Pancreas (tissue), 10 donors: ENCODE data around the gene TP53TG5. TPM values are rescaled to one million over a fixed set of nuclear protein-coding genes. Genes with fewer than 3 reads are reported as not detected.
A peak's percentile ranks its signal among the peaks of the same experiment; 100 is the strongest.

Experiments used
- ATAC-seq, 4 donors: fragments of 200-7000 bp; cut with Tn5 transposase; one replicate each; pipeline versions ENCODE4 v1.8.0 to v1.9.1; 2020; ENCODE audit warnings: mild to moderate bottlenecking in 4 of 4, moderate library complexity in 4 of 4
- DNase-seq, 6 donors: peaks; one replicate each; pipeline ENCODE4 v3.0.0-alpha.2; 2020
- FAIRE-seq: peaks from 2 replicates; lab custom pipeline; 2012; peaks lifted over from hg19 to GRCh38; lab: Jason Lieb, UNC
- H3K27ac ChIP-seq, 4 donors: fragments of 200-600 bp; sonication (generic); 1 replicate in 3 of 4; 2 replicates in 1 of 4; pipeline versions ENCODE4 v1.5.0 to v1.8.0; 2020
- H3K27me3 ChIP-seq, 4 donors: fragments of 200-600 bp; one replicate each; pipeline ENCODE4 v1.8.0; 2021
- H3K36me3 ChIP-seq, 3 donors: fragments of 200-600 bp; sonication (generic) in 1 of 3; one replicate each; pipeline versions ENCODE4 v1.5.0 to v1.8.0; 2020 to 2021
- H3K4me1 ChIP-seq, 3 donors: fragments of 200-600 bp; one replicate each; pipeline ENCODE4 v1.8.0; 2021
- H3K4me3 ChIP-seq, 4 donors: fragments of 200-600 bp; sonication (generic) in 2 of 4; one replicate each; pipeline versions ENCODE4 v1.5.0 to v1.8.0; 2020 to 2021
- H3K9me3 ChIP-seq, 4 donors: fragments of 200-600 bp; one replicate each; pipeline ENCODE4 v1.8.0; 2021
- WGBS, 2 donors: extraction: QIAGEN DNeasy Blood & Tissue Kit; methylation state at CpG; one replicate each; pipeline ENCODE4 v1.1.7; 2013; 5-methylcytosine and 5-hydroxymethylcytosine counted together
- intact Hi-C, 3 donors: fragments of 100-400 bp; cut with DNase I; formaldehyde crosslinking; loops; one replicate each; pipeline versions ENCODE4 v1.11.1 to v1.14.2; 2022
- polyA plus RNA-seq, 2 donors: library from polyadenylated mRNA; stranded (reverse); fragments of 200-250 nt; gene quantifications; one replicate each; pipeline ENCODE4 v1.2.3, GENCODE V29; 2013
- total RNA-seq, 6 donors: library from RNA; stranded (reverse); fragmentation: NEBNext Ultra II Directional in 4 of 6; extraction: Animal tissue kit (Norgen Biotek cat#: 25700) in 4 of 6; gene quantifications; one replicate each; pipeline versions ENCODE4 v1.2.1 to v1.2.4, GENCODE V29; 2021 to 2023
- TF ChIP-seq, protein P1 (sequence below), 4 donors: fragments of 200-600 bp; sonication (generic) in 3 of 4; IDR thresholded peaks; one replicate each; pipeline versions ENCODE4 v1.5.0 to v1.8.0; 2021; ENCODE audit warnings: antibody characterized with exemption in 4 of 4
- donor health status: healthy with polysubstance abuse.
- donor health status: DM: no; HTN: no; CAD: no; lungs with moderate emphysema.
- donor health status: DM: no; HTN: no; CAD: no.
- donor health status: control.
- donor health status: control.
- donor health status: Bipolar disorder and iron deficiency.
- donor health status: DM: yes; HTN: yes; CAD: no.
- donor health status: DM: no; HTN: no; CAD: no.
- donor health status: DM: no; HTN: no; CAD: no.
- donor health status: DM: yes; HTN: yes; CAD: no.

Gene TP53TG5
- under 1 TPM in 1 of 6 donors, not detected in 5; 0.44 TPM for total RNA-seq
- polyA plus RNA-seq, result not detected

DNA sequence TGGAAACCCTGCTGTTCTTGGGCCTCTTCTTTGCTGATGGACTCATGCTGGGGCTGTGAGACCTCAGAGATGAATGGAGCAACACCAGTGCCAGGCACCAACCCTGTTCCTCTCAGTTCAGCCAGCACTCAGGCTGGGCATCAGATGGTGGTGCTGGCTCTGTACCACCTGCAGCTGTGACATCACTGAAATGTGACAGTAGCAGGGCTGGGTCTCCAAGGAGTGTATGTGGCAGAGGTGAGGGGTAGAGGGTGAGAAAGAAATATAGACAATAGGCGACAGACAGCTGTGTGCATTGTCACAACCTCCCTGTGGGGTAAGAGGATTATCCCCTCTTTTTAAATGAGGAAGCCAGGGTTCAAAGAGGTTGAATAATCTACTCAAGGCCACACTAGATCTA lies at the start of gene TP53TG5:
TSS of gene TP53TG5 (minus strand) at position 135 of the 400 bp plus-strand sequence. CDS start at position 46, 89 bp downstream.
- Histone ChIP-seq H3K27ac (no peak within 1 kb of the TSS), H3K9me3 (no peaks in the 10 kb centered on the region), H3K4me3 (no peak within 1 kb of the TSS), H3K4me1 (no peaks in the 10 kb centered on the region), H3K36me3 (no peaks in the 10 kb centered on the region), H3K27me3 (no peaks in the 10 kb centered on the region)
- WGBS, 2 donors, result 84 to 90% methylated on average over 1 of the region's 1 CpG
- intact Hi-C loops, result no loop called here
- DNase-seq, result no peak
- TF ChIP-seq, protein P1, sequence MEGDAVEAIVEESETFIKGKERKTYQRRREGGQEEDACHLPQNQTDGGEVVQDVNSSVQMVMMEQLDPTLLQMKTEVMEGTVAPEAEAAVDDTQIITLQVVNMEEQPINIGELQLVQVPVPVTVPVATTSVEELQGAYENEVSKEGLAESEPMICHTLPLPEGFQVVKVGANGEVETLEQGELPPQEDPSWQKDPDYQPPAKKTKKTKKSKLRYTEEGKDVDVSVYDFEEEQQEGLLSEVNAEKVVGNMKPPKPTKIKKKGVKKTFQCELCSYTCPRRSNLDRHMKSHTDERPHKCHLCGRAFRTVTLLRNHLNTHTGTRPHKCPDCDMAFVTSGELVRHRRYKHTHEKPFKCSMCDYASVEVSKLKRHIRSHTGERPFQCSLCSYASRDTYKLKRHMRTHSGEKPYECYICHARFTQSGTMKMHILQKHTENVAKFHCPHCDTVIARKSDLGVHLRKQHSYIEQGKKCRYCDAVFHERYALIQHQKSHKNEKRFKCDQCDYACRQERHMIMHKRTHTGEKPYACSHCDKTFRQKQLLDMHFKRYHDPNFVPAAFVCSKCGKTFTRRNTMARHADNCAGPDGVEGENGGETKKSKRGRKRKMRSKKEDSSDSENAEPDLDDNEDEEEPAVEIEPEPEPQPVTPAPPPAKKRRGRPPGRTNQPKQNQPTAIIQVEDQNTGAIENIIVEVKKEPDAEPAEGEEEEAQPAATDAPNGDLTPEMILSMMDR (IDR thresholded peaks at IDR 0.05), result no peak
- no peak for FAIRE-seq
- ATAC-seq, result no peak

DNA sequence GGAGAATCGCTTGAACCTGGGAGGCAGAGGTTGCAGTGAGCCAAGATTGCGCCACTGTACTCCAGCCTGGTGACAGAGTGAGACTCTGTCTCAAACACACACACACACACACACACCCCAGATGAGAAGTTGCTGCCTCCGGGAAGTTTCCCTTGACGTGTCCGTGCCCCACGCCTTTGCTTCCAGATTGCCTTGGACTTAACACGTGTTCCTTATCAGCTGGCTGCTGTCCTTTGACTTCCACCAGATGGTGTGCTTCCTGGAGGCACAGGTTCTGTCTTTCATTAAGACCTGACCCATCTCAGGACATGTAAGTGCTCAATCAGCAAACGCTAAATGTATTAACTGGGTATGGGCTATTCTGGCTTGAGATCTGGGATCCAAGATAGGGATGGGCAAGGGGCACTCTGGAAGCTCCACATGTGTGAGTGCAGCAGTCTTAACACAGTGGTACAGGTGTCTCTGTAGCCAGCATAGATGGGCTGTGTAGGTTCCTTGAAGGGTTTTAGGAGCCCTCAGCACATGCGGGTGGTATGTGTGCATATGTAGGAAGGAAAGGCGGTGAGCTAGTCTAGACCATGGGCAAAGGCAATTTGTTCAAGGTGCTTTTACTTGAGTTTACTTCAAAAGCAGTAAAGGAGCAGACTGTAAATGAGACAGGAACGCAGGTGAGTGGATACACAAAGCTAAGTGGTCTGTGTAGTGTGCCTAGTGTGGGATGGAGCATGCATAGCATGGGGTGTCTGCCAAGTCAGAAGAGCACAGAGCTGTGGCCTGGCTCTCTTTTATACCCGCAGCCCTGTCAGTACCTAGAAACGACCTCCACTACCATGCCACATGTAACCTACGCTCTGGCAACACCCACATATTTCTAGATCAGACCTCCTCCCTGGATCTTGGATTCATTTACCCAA lies 49.4 kb upstream of the TP53TG5 start:
- DNase-seq, result peak in 4 of 6 donors; percentile 55 to 71 (median 63)

DNA sequence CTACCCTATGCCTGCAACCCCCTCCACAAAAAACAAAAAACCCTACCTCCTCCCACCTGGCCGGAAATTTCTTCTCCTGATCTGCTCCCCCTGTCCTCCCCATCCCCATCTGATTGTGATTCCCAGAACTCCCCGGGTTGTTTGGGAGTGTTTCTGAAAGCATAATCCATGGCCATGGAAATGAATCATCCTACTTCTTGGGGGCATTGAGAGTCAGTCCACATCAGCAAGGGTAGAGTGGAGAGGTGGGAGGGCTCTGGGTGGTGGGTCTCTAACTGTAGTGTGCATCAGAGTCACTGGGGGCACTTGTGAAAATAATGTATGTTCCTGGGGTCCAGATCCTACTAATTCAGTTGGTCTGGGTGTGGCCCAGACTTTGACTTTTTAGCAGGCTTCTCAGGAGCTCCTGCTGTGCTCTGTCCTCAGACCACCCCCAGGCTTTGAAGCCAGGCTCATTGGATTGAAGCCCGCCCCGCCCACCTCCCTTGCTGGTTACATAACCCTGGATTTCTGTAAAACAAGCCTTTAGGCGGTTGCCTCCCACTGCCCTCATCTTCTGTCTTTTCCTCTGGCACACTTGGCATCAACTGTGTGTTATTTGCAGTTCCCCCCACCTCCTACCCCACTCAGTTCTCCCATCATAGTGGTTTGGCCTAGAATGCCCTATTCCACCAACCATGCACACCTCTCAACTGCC lies 48.3 kb upstream of the TP53TG5 start:
- FAIRE-seq (no peak), ATAC-seq (peak in 1 of 4 donors; percentile 27), DNase-seq (no peak)
- Histone ChIP-seq H3K4me1 (no peaks in the 10 kb centered on the region), H3K27me3 (no peaks in the 10 kb centered on the region), H3K9me3 (no peaks in the 10 kb centered on the region), H3K4me3 (no peak overlapping the region), H3K36me3 (peaks cover 0 to 22% (median 18%) of the 10 kb centered on the region in 3 donors), H3K27ac (no peak overlapping the region)
- intact Hi-C loops, result no loop called here
- whole genome bisulfite sequencing, 2 donors, result 88 to 89% methylated on average over 5 of the region's 5 CpGs
- TF ChIP-seq, protein P1 (IDR thresholded peaks at IDR 0.05), result no peak

More for the DNA sequence above, 49.4 kb upstream of the TP53TG5 start:
- TF ChIP-seq, protein P1 (IDR thresholded peaks at IDR 0.05), result no peak
- ATAC-seq (peak; percentile 76 to 90 (median 86)), FAIRE-seq (no peak)
- WGBS, 2 donors, result 63% methylated on average over 14 of the region's 14 CpGs
- Histone ChIP-seq H3K4me1 (no peaks in the 10 kb centered on the region), H3K27ac (no peak overlapping the region), H3K4me3 (no peak overlapping the region), H3K27me3 (no peaks in the 10 kb centered on the region), H3K9me3 (no peaks in the 10 kb centered on the region), H3K36me3 (peaks cover 0 to 19% (median 9%) of the 10 kb centered on the region in 3 donors)
- intact Hi-C loops, result no loop called here

DNA sequence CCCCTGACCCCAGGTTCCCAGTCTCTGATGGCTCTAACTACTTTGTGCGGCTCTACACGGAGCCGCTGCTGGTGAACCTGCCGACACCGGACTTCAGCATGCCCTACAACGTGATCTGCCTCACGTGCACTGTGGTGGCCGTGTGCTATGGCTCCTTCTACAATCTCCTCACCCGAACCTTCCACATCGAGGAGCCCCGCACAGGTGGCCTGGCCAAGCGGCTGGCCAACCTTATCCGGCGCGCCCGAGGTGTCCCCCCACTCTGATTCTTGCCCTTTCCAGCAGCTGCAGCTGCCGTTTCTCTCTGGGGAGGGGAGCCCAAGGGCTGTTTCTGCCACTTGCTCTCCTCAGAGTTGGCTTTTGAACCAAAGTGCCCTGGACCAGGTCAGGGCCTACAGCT lies 47.4 kb upstream of the TP53TG5 start:
- intact Hi-C loops, result no loop called here
- Histone ChIP-seq H3K4me1 (no peaks in the 10 kb centered on the region), H3K4me3 (no peak overlapping the region), H3K27me3 (no peaks in the 10 kb centered on the region), H3K27ac (no peak overlapping the region), H3K9me3 (no peaks in the 10 kb centered on the region), H3K36me3 (peaks cover 5 to 31% (median 25%) of the 10 kb centered on the region in 3 donors)
- FAIRE-seq (no peak), ATAC-seq (no peak), DNase-seq (no peak)
- 96% methylated on average over 17 of the region's 17 CpGs for WGBS, 2 donors
- TF ChIP-seq, protein P1 (IDR thresholded peaks at IDR 0.05), result no peak
